Liver (tissue), 9 donors: Measurements from ENCODE around the gene ABAT. TPM values are rescaled to one million over a fixed set of nuclear protein-coding genes. Genes with fewer than 3 reads are reported as not detected.

ENCODE experiments used
- DNase-seq: peaks from one replicate; pipeline ENCODE4 v3.0.0-alpha.2; 2017; ENCODE audit warnings: low spot score
- H3K27ac ChIP-seq, 2 donors: one replicate each; pipeline ENCODE4 v1.7.0; 2013; ENCODE audit warnings: inconsistent platforms in 2 of 2, low read length in 2 of 2, control low read depth in 1 of 2, low read depth in 1 of 2, mild to moderate bottlenecking in 1 of 2
- H3K27me3 ChIP-seq, 4 donors: one replicate each; pipeline versions ENCODE4 v1.6.1 to v1.7.0; 2013; ENCODE audit warnings: low read length in 3 of 4, inconsistent platforms in 1 of 4, mild to moderate bottlenecking in 1 of 4, moderate library complexity in 1 of 4; ENCODE audit not compliant: control insufficient read depth in 4 of 4, insufficient read depth in 4 of 4
- H3K36me3 ChIP-seq, 4 donors: one replicate each; pipeline versions ENCODE4 v1.6.1 to v1.7.0; 2013; ENCODE audit warnings: low read length in 3 of 4, mild to moderate bottlenecking in 3 of 4, low read depth in 1 of 4, moderate library complexity in 1 of 4; ENCODE audit not compliant: control insufficient read depth in 4 of 4, insufficient read depth in 3 of 4
- H3K4me1 ChIP-seq, 4 donors: one replicate each; pipeline versions ENCODE4 v1.6.1 to v1.7.0; 2013; ENCODE audit warnings: low read length in 3 of 4, mild to moderate bottlenecking in 3 of 4, moderate library complexity in 1 of 4; ENCODE audit not compliant: control insufficient read depth in 4 of 4, insufficient read depth in 4 of 4
- H3K4me3 ChIP-seq, 3 donors: one replicate each; pipeline versions ENCODE4 v1.6.1 to v1.7.0; 2013; ENCODE audit warnings: low read length in 3 of 3, control low read depth in 1 of 3, low read depth in 1 of 3, mild to moderate bottlenecking in 1 of 3
- H3K9ac ChIP-seq, 2 donors: one replicate each; pipeline ENCODE4 v1.7.0; 2013; ENCODE audit warnings: low read length in 2 of 2, mild to moderate bottlenecking in 2 of 2, moderate library complexity in 2 of 2, control low read depth in 1 of 2, low read depth in 1 of 2
- H3K9me3 ChIP-seq, 4 donors: one replicate each; pipeline versions ENCODE4 v1.6.1 to v1.7.0; 2013; ENCODE audit warnings: low read length in 3 of 4; ENCODE audit not compliant: control insufficient read depth in 4 of 4
- CTCF ChIP-seq: fragments of 150-350 bp; IDR thresholded peaks from 2 replicates; pipeline ENCODE4 v1.5.1; 2017; ENCODE audit warnings: improper control_type of control experiment, low read depth, low read length; ENCODE audit not compliant: missing input control
- EGR1 ChIP-seq, 2 donors: IDR thresholded peaks; 2 replicates each; pipeline ENCODE4 v1.6.1; 2016 to 2018; ENCODE audit warnings: antibody characterized with exemption in 2 of 2, low read depth in 2 of 2
- FOXA1 ChIP-seq: IDR thresholded peaks from 2 replicates; pipeline ENCODE4 v1.6.1; 2016; ENCODE audit warnings: antibody characterized with exemption
- FOXA2 ChIP-seq: IDR thresholded peaks from 2 replicates; pipeline ENCODE4 v1.6.1; 2016; ENCODE audit warnings: antibody characterized with exemption
- GABPA ChIP-seq, 2 donors: IDR thresholded peaks in 1 of 2; conservative IDR thresholded peaks in 1 of 2; 2 replicates each; pipeline ENCODE4 v1.6.1; 2016; ENCODE audit warnings: antibody characterized with exemption in 2 of 2, mild to moderate bottlenecking in 1 of 2, moderate library complexity in 1 of 2
- HNF4A ChIP-seq, 2 donors: conservative IDR thresholded peaks; 2 replicates each; pipeline ENCODE4 v1.6.1; 2016; ENCODE audit warnings: antibody characterized with exemption in 2 of 2, mild to moderate bottlenecking in 2 of 2
- HNF4G ChIP-seq: IDR thresholded peaks from 2 replicates; pipeline ENCODE4 v1.6.1; 2016; ENCODE audit warnings: antibody characterized with exemption
- JUND ChIP-seq, 2 donors: IDR thresholded peaks; 2 replicates each; pipeline ENCODE4 v1.6.1; 2016; ENCODE audit warnings: antibody characterized with exemption in 2 of 2
- NR2F2 ChIP-seq: IDR thresholded peaks from 2 replicates; pipeline ENCODE4 v1.6.1; 2016; ENCODE audit warnings: antibody characterized with exemption
- RAD21 ChIP-seq, 2 donors: IDR thresholded peaks; 2 replicates each; pipeline ENCODE4 v1.6.1; 2016; ENCODE audit warnings: antibody characterized with exemption in 2 of 2, mild to moderate bottlenecking in 2 of 2
- RXRA ChIP-seq, 2 donors: IDR thresholded peaks; 2 replicates each; pipeline ENCODE4 v1.6.1; 2017 to 2018; ENCODE audit warnings: antibody characterized with exemption in 2 of 2, mild to moderate bottlenecking in 1 of 2
- SP1 ChIP-seq: IDR thresholded peaks from 2 replicates; pipeline ENCODE4 v1.6.1; 2018; ENCODE audit warnings: antibody characterized with exemption, mild to moderate bottlenecking
- TAF1 ChIP-seq: conservative IDR thresholded peaks from 2 replicates; pipeline ENCODE4 v1.6.1; 2016; ENCODE audit warnings: antibody characterized with exemption, mild to moderate bottlenecking
- YY1 ChIP-seq: IDR thresholded peaks from 2 replicates; pipeline ENCODE4 v1.6.1; 2016; ENCODE audit warnings: antibody characterized with exemption, mild to moderate bottlenecking
- ZBTB33 ChIP-seq: IDR thresholded peaks from 2 replicates; pipeline ENCODE4 v1.6.1; 2016; ENCODE audit warnings: antibody characterized with exemption
- WGBS: extraction: QIAGEN DNeasy Blood & Tissue Kit; methylation state at CpG from one replicate; pipeline ENCODE4 v1.1.7; 2013; 5-methylcytosine and 5-hydroxymethylcytosine counted together
- polyA plus RNA-seq, 2 donors: library from polyadenylated mRNA; stranded (reverse) in 1 of 2; unstranded in 1 of 2; fragments of 200-250 nt in 1 of 2; fragments of >200 nt in 1 of 2; fragmentation: Nextera tagmentation in 1 of 2; extraction: Ambion mirVana in 1 of 2; gene quantifications; one replicate each; pipeline versions ENCODE4 v1.2.1 to v1.2.3, GENCODE V29; 2013 to 2015
- total RNA-seq, 2 donors: library from RNA; depleted of rRNA; stranded (reverse); fragments of >200 nt; gene quantifications; one replicate each; pipeline ENCODE4 v1.2.3, GENCODE V29; 2014
- TF ChIP-seq, protein P1 (sequence below): IDR thresholded peaks from 2 replicates; pipeline ENCODE4 v1.6.1; 2016; ENCODE audit warnings: antibody characterized with exemption
- TF ChIP-seq, protein P2 (sequence below): IDR thresholded peaks from 2 replicates; pipeline ENCODE4 v1.6.1; 2016; ENCODE audit warnings: antibody characterized with exemption, mild to moderate bottlenecking
- TF ChIP-seq, protein P3 (sequence below): IDR thresholded peaks from 2 replicates; pipeline ENCODE4 v1.6.1; 2016; ENCODE audit warnings: antibody characterized with exemption
- donor health status: healthy.
- donor health status: healthy.
- donor health status: healthy.
- donor health status: healthy.
- donor health status: healthy.

The ABAT gene
- total and polyA plus RNA-seq, 4 donors = 52.4 to 205 (median 141) TPM

DNA sequence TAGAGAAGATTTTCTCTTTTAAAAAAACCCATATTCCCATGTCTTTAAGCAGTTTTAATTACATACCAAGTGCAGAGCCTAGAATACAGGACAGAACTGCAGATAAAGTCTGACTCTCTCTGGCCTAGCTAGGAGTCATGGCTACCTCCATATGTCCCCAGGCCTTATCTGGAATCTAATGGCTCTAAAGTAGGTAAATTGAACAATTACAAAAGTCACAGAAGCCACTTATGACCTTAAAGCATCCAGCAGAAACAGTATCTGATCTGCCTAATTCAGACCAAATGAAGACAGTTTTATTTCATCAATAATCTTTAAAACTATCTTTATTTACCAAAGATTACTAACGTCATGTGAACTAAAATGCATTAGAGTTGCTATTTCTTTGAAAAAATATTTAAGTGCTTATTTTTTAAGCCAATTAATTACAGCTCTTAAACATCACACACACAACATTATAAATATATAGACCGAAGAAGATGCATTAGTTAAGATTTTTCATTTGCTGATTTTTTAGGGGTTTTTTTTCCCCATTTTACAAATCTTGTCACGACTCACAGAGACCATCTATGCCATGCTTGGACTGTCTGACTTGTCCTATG, 152.0 kb downstream of the ABAT start:
- TF ChIP-seq RXRA (IDR thresholded peaks at IDR 0.05) = no peak
- TF ChIP-seq, protein P1, sequence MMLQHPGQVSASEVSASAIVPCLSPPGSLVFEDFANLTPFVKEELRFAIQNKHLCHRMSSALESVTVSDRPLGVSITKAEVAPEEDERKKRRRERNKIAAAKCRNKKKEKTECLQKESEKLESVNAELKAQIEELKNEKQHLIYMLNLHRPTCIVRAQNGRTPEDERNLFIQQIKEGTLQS = no peak
- TF ChIP-seq, protein P2, sequence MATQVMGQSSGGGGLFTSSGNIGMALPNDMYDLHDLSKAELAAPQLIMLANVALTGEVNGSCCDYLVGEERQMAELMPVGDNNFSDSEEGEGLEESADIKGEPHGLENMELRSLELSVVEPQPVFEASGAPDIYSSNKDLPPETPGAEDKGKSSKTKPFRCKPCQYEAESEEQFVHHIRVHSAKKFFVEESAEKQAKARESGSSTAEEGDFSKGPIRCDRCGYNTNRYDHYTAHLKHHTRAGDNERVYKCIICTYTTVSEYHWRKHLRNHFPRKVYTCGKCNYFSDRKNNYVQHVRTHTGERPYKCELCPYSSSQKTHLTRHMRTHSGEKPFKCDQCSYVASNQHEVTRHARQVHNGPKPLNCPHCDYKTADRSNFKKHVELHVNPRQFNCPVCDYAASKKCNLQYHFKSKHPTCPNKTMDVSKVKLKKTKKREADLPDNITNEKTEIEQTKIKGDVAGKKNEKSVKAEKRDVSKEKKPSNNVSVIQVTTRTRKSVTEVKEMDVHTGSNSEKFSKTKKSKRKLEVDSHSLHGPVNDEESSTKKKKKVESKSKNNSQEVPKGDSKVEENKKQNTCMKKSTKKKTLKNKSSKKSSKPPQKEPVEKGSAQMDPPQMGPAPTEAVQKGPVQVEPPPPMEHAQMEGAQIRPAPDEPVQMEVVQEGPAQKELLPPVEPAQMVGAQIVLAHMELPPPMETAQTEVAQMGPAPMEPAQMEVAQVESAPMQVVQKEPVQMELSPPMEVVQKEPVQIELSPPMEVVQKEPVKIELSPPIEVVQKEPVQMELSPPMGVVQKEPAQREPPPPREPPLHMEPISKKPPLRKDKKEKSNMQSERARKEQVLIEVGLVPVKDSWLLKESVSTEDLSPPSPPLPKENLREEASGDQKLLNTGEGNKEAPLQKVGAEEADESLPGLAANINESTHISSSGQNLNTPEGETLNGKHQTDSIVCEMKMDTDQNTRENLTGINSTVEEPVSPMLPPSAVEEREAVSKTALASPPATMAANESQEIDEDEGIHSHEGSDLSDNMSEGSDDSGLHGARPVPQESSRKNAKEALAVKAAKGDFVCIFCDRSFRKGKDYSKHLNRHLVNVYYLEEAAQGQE = no peak
- TF ChIP-seq HNF4A (conservative IDR thresholded peaks at IDR 0.05) = no peak
- TF ChIP-seq, protein P3, sequence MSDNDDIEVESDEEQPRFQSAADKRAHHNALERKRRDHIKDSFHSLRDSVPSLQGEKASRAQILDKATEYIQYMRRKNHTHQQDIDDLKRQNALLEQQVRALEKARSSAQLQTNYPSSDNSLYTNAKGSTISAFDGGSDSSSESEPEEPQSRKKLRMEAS = no peak
- TF ChIP-seq ZBTB33 = no peak
- TF ChIP-seq JUND (IDR thresholded peaks at IDR 0.05) = no peak
- TF ChIP-seq GABPA (IDR thresholded peaks at IDR 0.05 in 1 of 2, conservative IDR thresholded peaks at IDR 0.05 in 1 of 2) = no peak
- TF ChIP-seq NR2F2 = no peak
- no peak for TF ChIP-seq HNF4G
- no peak for TF ChIP-seq CTCF
- no peak for TF ChIP-seq FOXA1
- no peak for TF ChIP-seq SP1
- TF ChIP-seq FOXA2 = no peak
- no peak for TF ChIP-seq RAD21 (IDR thresholded peaks at IDR 0.05)
- TF ChIP-seq EGR1 (IDR thresholded peaks at IDR 0.05; ENCODE audit: low read depth in 2 of 2) = no peak
- TF ChIP-seq YY1 = no peak
- no peak for TF ChIP-seq TAF1
- no peak for DNase-seq
- H3K27ac ChIP-seq = no peak overlapping the region
- H3K9me3 ChIP-seq = no peaks in the 10 kb centered on the region
- no peaks in the 10 kb centered on the region for H3K27me3 ChIP-seq
- H3K4me3 ChIP-seq = no peak overlapping the region
- peaks cover 8 to 30% (median 11%) of the 10 kb centered on the region in 4 donors for H3K36me3 ChIP-seq
- H3K4me1 ChIP-seq = no peaks in the 10 kb centered on the region
- 94% methylated on average over 3 of the region's 3 CpGs for WGBS
- H3K9ac ChIP-seq = no peak overlapping the region
